H1 (cell line): Measurements from ENCODE around the gene PDCD6IP. TPM values are rescaled to one million over a fixed set of nuclear protein-coding genes. Genes with fewer than 3 reads are reported as not detected.
A peak's percentile ranks its signal among the peaks of the same experiment; 100 is the strongest.

Experiments used
- CTCF ChIA-PET: fragments of 300-600 bp; sonication (Branson Sonifier 250); formaldehyde crosslinking; loops from one replicate; lab custom pipeline; 2021; ENCODE audit not compliant: partially characterized antibody; lab: Charles Lee
- POLR2A ChIA-PET: fragments of 300-600 bp; sonication (Branson Sonifier 250); formaldehyde crosslinking; loops from one replicate; lab custom pipeline; 2021; ENCODE audit warnings: inconsistent platforms; ENCODE audit not compliant: partially characterized antibody; lab: Charles Lee
- DNase-seq, 2 experiments: peaks; one replicate each; pipeline versions ENCODE4 v3.0.0 to v3.0.0-alpha.2; 2010 to 2022; ENCODE audit warnings: low spot score in 2 of 2, low read depth in 1 of 2, mixed read lengths in 1 of 2
- FAIRE-seq: peaks from 2 replicates; lab custom pipeline; 2011; peaks lifted over from hg19 to GRCh38; lab: Jason Lieb, UNC
- H2AFZ ChIP-seq: 2 replicates; pipeline ENCODE4 v1.8.1; 2012; ENCODE audit warnings: low read length, inconsistent platforms
- H2AK5ac ChIP-seq: 2 replicates; pipeline ENCODE4 v1.6.1; 2013; ENCODE audit warnings: low read depth, low read length
- H2BK120ac ChIP-seq: replicated peaks from 2 replicates; pipeline ENCODE3; 2013; ENCODE audit warnings: low read depth, low read length, inconsistent platforms
- H2BK12ac ChIP-seq: 2 replicates; pipeline ENCODE4 v1.6.1; 2013; ENCODE audit warnings: low read depth, low read length
- H2BK15ac ChIP-seq: 2 replicates; pipeline ENCODE4 v1.6.1; 2013; ENCODE audit warnings: low read length
- H2BK20ac ChIP-seq: 2 replicates; pipeline ENCODE4 v1.6.1; 2013; ENCODE audit warnings: low read length
- H2BK5ac ChIP-seq: 2 replicates; pipeline ENCODE4 v1.6.1; 2013; ENCODE audit warnings: low read depth, low read length
- H3K14ac ChIP-seq: 2 replicates; pipeline ENCODE4 v1.6.1; 2013; ENCODE audit warnings: inconsistent platforms; ENCODE audit not compliant: insufficient read length
- H3K18ac ChIP-seq: 2 replicates; pipeline ENCODE4 v1.6.1; 2013; ENCODE audit warnings: low read length; ENCODE audit errors: extremely low read depth
- H3K23ac ChIP-seq: 2 replicates; pipeline ENCODE4 v1.6.1; 2013; ENCODE audit warnings: inconsistent platforms; ENCODE audit not compliant: insufficient read length
- H3K23me2 ChIP-seq: 2 replicates; pipeline ENCODE4 v1.6.1; 2013; ENCODE audit warnings: low read depth, low read length
- H3K27ac ChIP-seq: 2 replicates; pipeline ENCODE4 v1.6.1; 2011; ENCODE audit warnings: low read depth, low read length, inconsistent platforms
- H3K27me3 ChIP-seq, 4 experiments: replicated peaks in 1 of 4; 1 replicate in 1 of 4; 2 replicates in 3 of 4; pipeline versions ENCODE4 v1.6.1 to v1.8.1; 2011 to 2013; ENCODE audit warnings: low read length in 3 of 4, mild to moderate bottlenecking in 3 of 4, inconsistent platforms in 2 of 4, mixed read lengths in 2 of 4, moderate library complexity in 1 of 4; ENCODE audit not compliant: control insufficient read depth in 3 of 4, insufficient read depth in 3 of 4; ENCODE audit errors: extremely low read depth in 1 of 4
- H3K36me3 ChIP-seq, 4 experiments: 2 replicates each; pipeline versions ENCODE4 v1.6.1 to v1.8.1; 2011 to 2013; ENCODE audit warnings: mild to moderate bottlenecking in 4 of 4, low read length in 3 of 4, moderate library complexity in 2 of 4, control low read depth in 1 of 4, inconsistent platforms in 1 of 4; ENCODE audit not compliant: insufficient read depth in 4 of 4, control insufficient read depth in 2 of 4
- H3K4ac ChIP-seq: replicated peaks from 2 replicates; pipeline ENCODE3; 2013; ENCODE audit warnings: low read length, low read depth, mixed read lengths, inconsistent platforms; ENCODE audit not compliant: insufficient read length
- H3K4me1 ChIP-seq, 4 experiments: replicated peaks in 1 of 4; 1 replicate in 1 of 4; 2 replicates in 3 of 4; pipeline versions ENCODE4 v1.6.1 to v1.8.1; 2011 to 2013; ENCODE audit warnings: low read length in 3 of 4, inconsistent platforms in 2 of 4, mixed read lengths in 1 of 4; ENCODE audit not compliant: insufficient read depth in 4 of 4, control insufficient read depth in 3 of 4
- H3K4me2 ChIP-seq, 2 experiments: 2 replicates each; pipeline versions ENCODE4 v1.6.1 to v1.8.1; 2011 to 2013; ENCODE audit warnings: low read depth in 2 of 2, low read length in 2 of 2, control low read depth in 1 of 2, inconsistent platforms in 1 of 2, mild to moderate bottlenecking in 1 of 2; ENCODE audit not compliant: insufficient read depth in 1 of 2
- H3K4me3 ChIP-seq, 4 experiments: fragments of 200-600, 300-600 bp in 1 of 4; sonication (generic), shearing (Covaris generic), sonication (Bioruptor Twin) in 1 of 4; 2 replicates each; pipeline versions ENCODE4 v1.5.1 to v1.8.1; 2011 to 2016; ENCODE audit warnings: low read length in 4 of 4, low read depth in 3 of 4, control low read depth in 2 of 4, inconsistent platforms in 2 of 4, mild to moderate bottlenecking in 2 of 4, mixed read lengths in 1 of 4, moderate library complexity in 1 of 4; ENCODE audit not compliant: insufficient read depth in 2 of 4; ENCODE audit errors: extremely low read depth in 1 of 4
- H3K56ac ChIP-seq: replicated peaks from 2 replicates; pipeline ENCODE3; 2013; ENCODE audit warnings: low read depth, mild to moderate bottlenecking, mixed read lengths, low read length, inconsistent platforms; ENCODE audit not compliant: insufficient read length
- H3K79me1 ChIP-seq: 2 replicates; pipeline ENCODE4 v1.6.1; 2013; ENCODE audit warnings: low read depth, low read length, control low read depth
- H3K79me2 ChIP-seq, 2 experiments: 2 replicates each; pipeline versions ENCODE4 v1.6.1 to v1.8.1; 2012 to 2013; ENCODE audit warnings: low read length in 2 of 2, mild to moderate bottlenecking in 2 of 2, inconsistent platforms in 1 of 2; ENCODE audit not compliant: insufficient read depth in 2 of 2, control insufficient read depth in 1 of 2
- H3K9ac ChIP-seq, 4 experiments: replicated peaks in 1 of 4; 1 replicate in 1 of 4; 2 replicates in 3 of 4; pipeline versions ENCODE4 v1.6.1 to v1.8.1; 2011 to 2013; ENCODE audit warnings: low read depth in 3 of 4, low read length in 3 of 4, control low read depth in 2 of 4, mild to moderate bottlenecking in 2 of 4, moderate library complexity in 2 of 4, inconsistent platforms in 1 of 4; ENCODE audit errors: extremely low read depth in 1 of 4
- H3K9me3 ChIP-seq, 2 experiments: 2 replicates each; pipeline versions ENCODE4 v1.6.1 to v1.8.1; 2012 to 2013; ENCODE audit warnings: mild to moderate bottlenecking in 2 of 2, moderate library complexity in 2 of 2, control low read depth in 1 of 2, inconsistent platforms in 1 of 2, low read depth in 1 of 2, low read length in 1 of 2, mixed read lengths in 1 of 2; ENCODE audit not compliant: insufficient read depth in 2 of 2
- H4K20me1 ChIP-seq, 2 experiments: replicated peaks in 1 of 2; 2 replicates each; pipeline versions ENCODE3 to v1.8.1; 2011 to 2013; ENCODE audit warnings: inconsistent platforms in 2 of 2, low read length in 2 of 2, mild to moderate bottlenecking in 1 of 2; ENCODE audit not compliant: insufficient read depth in 2 of 2, control insufficient read depth in 1 of 2
- H4K5ac ChIP-seq: 2 replicates; pipeline ENCODE4 v1.6.1; 2013; ENCODE audit warnings: low read length, low read depth, mixed read lengths, inconsistent platforms; ENCODE audit not compliant: insufficient read length
- H4K8ac ChIP-seq: 2 replicates; pipeline ENCODE4 v1.8.0; 2013; ENCODE audit warnings: mild to moderate bottlenecking, moderate library complexity, low read length, inconsistent platforms; ENCODE audit not compliant: insufficient read depth; ENCODE audit errors: extremely low read depth
- H4K91ac ChIP-seq: replicated peaks from 2 replicates; pipeline ENCODE3; 2013; ENCODE audit warnings: low read length, mixed read lengths, inconsistent platforms; ENCODE audit not compliant: insufficient read length
- ASH2L ChIP-seq: fragments of 200-600, 300-600 bp; sonication (generic); IDR thresholded peaks from one replicate; pipeline ENCODE4 v1.7.1; 2017; ENCODE audit warnings: low read length
- CREB1 ChIP-seq: IDR thresholded peaks from 2 replicates; pipeline ENCODE4 v1.6.1; 2012; ENCODE audit warnings: inconsistent platforms
- EGR1 ChIP-seq: IDR thresholded peaks from 2 replicates; pipeline ENCODE4 v1.6.1; 2011; ENCODE audit warnings: low read depth, low read length, borderline replicate concordance
- FOSL1 ChIP-seq: IDR thresholded peaks from 2 replicates; pipeline ENCODE4 v1.6.1; 2011; ENCODE audit warnings: mild to moderate bottlenecking, low read depth, low read length, moderate library complexity; ENCODE audit not compliant: insufficient read depth
- HDAC6 ChIP-seq: IDR thresholded peaks from one replicate; pipeline ENCODE4 v1.7.1; 2012; ENCODE audit warnings: low read depth, mild to moderate bottlenecking, inconsistent platforms, low read length, moderate library complexity
- KDM1A ChIP-seq: fragments of 200-600, 300-600 bp; sonication (generic); IDR thresholded peaks from 2 replicates; pipeline ENCODE4 v1.7.1; 2016; ENCODE audit warnings: mild to moderate bottlenecking, low read length, borderline replicate concordance
- KDM5A ChIP-seq: fragments of 200-600 bp; IDR thresholded peaks from 2 replicates; pipeline ENCODE4 v1.7.1; 2012; ENCODE audit warnings: mild to moderate bottlenecking, low read length, inconsistent platforms, mixed read lengths
- SAP30 ChIP-seq: fragments of 300-600 bp; sonication (generic); IDR thresholded peaks from 2 replicates; pipeline ENCODE4 v1.7.1; 2012; ENCODE audit warnings: low read length, moderate library complexity, mild to moderate bottlenecking, inconsistent platforms; ENCODE audit not compliant: insufficient read depth, insufficient replicate concordance
- SIX5 ChIP-seq: IDR thresholded peaks from 2 replicates; pipeline ENCODE4 v1.6.1; 2011; ENCODE audit warnings: mild to moderate bottlenecking, low read depth, low read length
- SP2 ChIP-seq: IDR thresholded peaks from 2 replicates; pipeline ENCODE4 v1.6.1; 2012; ENCODE audit warnings: mild to moderate bottlenecking, low read length, inconsistent platforms
- TAF1 ChIP-seq: IDR thresholded peaks from 2 replicates; pipeline ENCODE4 v1.6.1; 2011; ENCODE audit warnings: mild to moderate bottlenecking, low read depth, low read length
- TCF12 ChIP-seq: IDR thresholded peaks from 2 replicates; pipeline ENCODE4 v1.6.1; 2011; ENCODE audit warnings: low read depth, mild to moderate bottlenecking, low read length
- TEAD4 ChIP-seq: IDR thresholded peaks from 2 replicates; pipeline ENCODE4 v1.6.1; 2012; ENCODE audit warnings: low read depth, low read length, inconsistent platforms, mixed read lengths
- YY1 ChIP-seq: IDR thresholded peaks from 2 replicates; pipeline ENCODE4 v1.6.1; 2011; ENCODE audit warnings: low read depth, mild to moderate bottlenecking, low read length
- WGBS, 2 experiments: shearing (Covaris generic) in 1 of 2; methylation state at CpG; one replicate each; pipeline versions ENCODE4 v1.1.6 to v1.1.7; 2013 to 2015; ENCODE audit warnings: low lambda C conversion rate in 2 of 2, mixed read lengths in 2 of 2, inconsistent platforms in 1 of 2, low coverage in 1 of 2, missing lambda C conversion rate in 1 of 2; ENCODE audit not compliant: insufficient replicate concordance in 2 of 2, insufficient coverage in 1 of 2, insufficient read length in 1 of 2; ENCODE audit errors: extremely low coverage in 1 of 2, missing lambda C conversion rate in 1 of 2; 5-methylcytosine and 5-hydroxymethylcytosine counted together
- polyA plus RNA-seq, 7 experiments: library from polyadenylated mRNA; depleted of rRNA in 3 of 7; stranded (reverse) in 5 of 7; unstranded in 2 of 7; fragments of >200 nt in 5 of 7; fragments of 200-250 nt in 2 of 7; gene quantifications; 1 replicate in 5 of 7; 2 replicates in 1 of 7; 4 replicates in 1 of 7; pipeline versions ENCODE4 v1.2.1 to v1.2.3, GENCODE V29; 2011 to 2013; ENCODE audit warnings: missing spikeins in 2 of 7, mixed read lengths in 2 of 7
- total RNA-seq: library from RNA; stranded (reverse); fragmentation: NEBNext Ultra II Directional; extraction: Animal tissue kit (Norgen Biotek cat#: 25700); gene quantifications from 2 replicates; pipeline ENCODE4 v1.2.1, GENCODE V29; 2021

The PDCD6IP gene
- total and polyA plus RNA-seq, 2 of the 8 experiments (the other 6 are each of a cell fraction or from before 2014, with no cell fraction given): 61.7 to 155 TPM

DNA sequence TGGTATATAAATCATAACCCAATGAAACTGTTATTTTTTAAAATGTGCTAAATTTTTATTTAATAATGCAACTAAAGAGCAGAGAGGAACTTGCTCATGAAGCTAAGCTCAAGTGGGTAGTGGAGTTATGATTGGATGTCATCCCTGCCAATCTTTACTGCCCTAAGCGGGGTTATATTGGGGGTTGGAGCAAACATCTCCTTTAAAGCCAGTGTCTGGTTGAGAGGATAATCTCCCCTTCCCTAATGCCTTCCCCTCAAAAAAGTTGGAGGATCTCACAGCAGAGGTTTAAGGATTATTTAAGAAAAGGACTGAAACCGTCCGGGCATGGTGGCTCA lies 48.2 kb upstream of the PDCD6IP start:
- no peak overlapping the region for H3K14ac ChIP-seq
- H4K20me1 ChIP-seq: no peaks in the 10 kb centered on the region
- no peak overlapping the region for H3K9ac ChIP-seq
- FAIRE-seq (peak; percentile 13), DNase-seq (no peak)
- ChIA-PET POLR2A (no interaction called here), CTCF (no interaction called here)
- no peak overlapping the region for H3K4me3 ChIP-seq
- no peak overlapping the region for H2BK15ac ChIP-seq
- no peak overlapping the region for H3K27ac ChIP-seq
- H3K79me2 ChIP-seq: no peaks in the 10 kb centered on the region
- H3K9me3 ChIP-seq: peaks cover 18 to 19% of the 10 kb centered on the region in 2 experiments
- H3K56ac ChIP-seq: no peak overlapping the region
- H3K4ac ChIP-seq: no peak overlapping the region
- no peaks in the 10 kb centered on the region for H3K27me3 ChIP-seq
- no peak overlapping the region for H2AFZ ChIP-seq
- H2BK120ac ChIP-seq: no peak overlapping the region
- H2AK5ac ChIP-seq: no peak overlapping the region
- H2BK5ac ChIP-seq: no peak overlapping the region
- no peaks in the 10 kb centered on the region for H3K23me2 ChIP-seq
- no peak overlapping the region for H4K8ac ChIP-seq
- WGBS, 2 experiments: 98% methylated on average over 3 of the region's 3 CpGs; no CpG with 5 or more reads in 1 of the 2 experiments
- H3K4me1 ChIP-seq: no peaks in the 10 kb centered on the region
- H2BK12ac ChIP-seq: no peak overlapping the region
- TF ChIP-seq KDM1A: no peak
- TF ChIP-seq SAP30: no peak
- TF ChIP-seq TAF1: no peak
- TF ChIP-seq EGR1: no peak
- TF ChIP-seq TCF12: no peak
- TF ChIP-seq FOSL1: no peak
- TF ChIP-seq HDAC6: no peak
- TF ChIP-seq YY1: no peak
- no peak for TF ChIP-seq TEAD4
- no peak for TF ChIP-seq KDM5A
- TF ChIP-seq SP2: no peak
- TF ChIP-seq SIX5: no peak
- TF ChIP-seq ASH2L: no peak
- no peak for TF ChIP-seq CREB1
- no peak overlapping the region for H2BK20ac ChIP-seq
- H3K79me1 ChIP-seq: no peaks in the 10 kb centered on the region
- no peak overlapping the region for H3K18ac ChIP-seq
- H4K91ac ChIP-seq: no peak overlapping the region
- H3K36me3 ChIP-seq: no peaks in the 10 kb centered on the region; a peak in 1 of 8 replicates
- no peak overlapping the region for H3K4me2 ChIP-seq
- no peak overlapping the region for H4K5ac ChIP-seq
- no peak overlapping the region for H3K23ac ChIP-seq
